Measurements from ENCODE around the gene KDM4B.

KDM4B gene

DNA sequence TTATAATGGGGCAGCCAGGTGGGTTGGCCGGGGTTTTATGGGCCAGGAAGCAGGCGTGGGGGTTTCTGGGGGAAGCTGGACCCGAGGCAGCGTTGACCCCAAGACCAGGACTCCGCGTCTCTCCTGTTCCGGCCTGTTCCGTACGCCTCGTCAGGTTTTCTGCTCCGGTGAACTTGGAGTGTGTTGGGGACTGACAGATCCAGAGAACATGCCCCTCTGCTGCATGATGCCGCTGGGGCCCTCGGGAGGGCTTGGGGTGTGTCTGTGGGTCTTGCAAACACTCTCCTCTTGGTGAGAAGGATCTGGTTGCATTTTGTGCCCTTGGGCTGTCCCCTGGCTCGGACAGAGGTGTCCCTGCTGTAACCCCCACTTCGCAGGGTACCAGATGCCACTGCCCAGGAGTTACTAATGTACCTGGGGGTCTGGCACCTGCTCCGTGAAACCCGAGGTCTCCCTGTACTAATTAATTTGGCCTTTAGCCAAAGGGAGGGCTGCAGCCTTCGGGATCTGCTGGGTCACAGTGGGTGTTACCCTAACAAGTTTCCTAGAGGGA is 15.6 kb downstream of the KDM4B start:
- no peak for DNase-seq (ENCODE audit: low read depth in 2 of 2)

- DNase-seq (ENCODE audit: low read depth in 2 of 2) = no peak
Observed at GRCh38 chr19:4985551-4985991, 16.7 kb downstream of the KDM4B start.

DNA sequence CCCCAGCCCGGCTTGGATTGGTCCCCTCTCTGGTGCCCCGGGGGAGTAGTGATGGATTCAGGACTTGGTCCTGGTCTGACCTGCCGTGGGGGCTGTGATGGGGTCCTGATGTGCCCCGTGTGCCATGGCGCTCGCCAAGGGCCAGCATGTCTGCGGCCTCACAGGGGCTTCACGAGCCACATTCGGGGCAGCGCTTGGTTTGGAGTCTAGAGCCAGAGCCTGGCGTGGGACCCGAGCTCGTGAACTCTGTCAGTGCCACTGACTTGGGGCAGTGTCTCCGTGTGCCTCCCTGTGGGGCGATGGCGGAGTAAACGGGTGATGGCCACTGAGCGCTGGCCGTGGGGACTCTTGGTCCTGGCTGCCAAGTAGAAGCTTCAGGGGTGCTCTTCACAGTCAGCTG is 17.1 kb downstream of the KDM4B start:
- DNase-seq (ENCODE audit: low read depth in 2 of 2) = no peak

DNA sequence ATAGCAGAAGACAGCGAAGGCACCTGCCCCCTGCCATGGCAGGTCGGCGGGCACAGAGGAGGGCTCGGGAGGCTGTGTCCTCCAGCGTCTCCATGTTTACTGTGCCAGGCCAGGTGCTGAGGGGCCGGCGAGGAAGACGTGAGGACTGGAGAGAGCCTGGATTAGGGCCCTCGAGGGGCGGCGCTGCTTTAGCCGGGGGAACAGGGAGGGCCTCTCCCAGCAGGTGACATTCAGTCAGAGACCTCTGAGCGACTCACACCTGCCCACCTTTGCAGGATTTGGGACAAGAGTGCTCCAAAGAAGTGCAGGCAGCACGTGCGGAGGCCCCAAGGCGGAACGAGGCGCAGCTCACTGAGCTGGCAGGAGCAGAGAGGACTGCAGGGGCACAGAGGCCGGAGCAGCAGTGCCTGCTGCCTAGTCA is 17.6 kb downstream of the KDM4B start:
- DNase-seq (ENCODE audit: low read depth in 2 of 2) = no peak

- DNase-seq (ENCODE audit: low read depth in 2 of 2) = no peak
Observed at GRCh38 chr19:4987256-4987655, 18.3 kb downstream of the KDM4B start.

DNA sequence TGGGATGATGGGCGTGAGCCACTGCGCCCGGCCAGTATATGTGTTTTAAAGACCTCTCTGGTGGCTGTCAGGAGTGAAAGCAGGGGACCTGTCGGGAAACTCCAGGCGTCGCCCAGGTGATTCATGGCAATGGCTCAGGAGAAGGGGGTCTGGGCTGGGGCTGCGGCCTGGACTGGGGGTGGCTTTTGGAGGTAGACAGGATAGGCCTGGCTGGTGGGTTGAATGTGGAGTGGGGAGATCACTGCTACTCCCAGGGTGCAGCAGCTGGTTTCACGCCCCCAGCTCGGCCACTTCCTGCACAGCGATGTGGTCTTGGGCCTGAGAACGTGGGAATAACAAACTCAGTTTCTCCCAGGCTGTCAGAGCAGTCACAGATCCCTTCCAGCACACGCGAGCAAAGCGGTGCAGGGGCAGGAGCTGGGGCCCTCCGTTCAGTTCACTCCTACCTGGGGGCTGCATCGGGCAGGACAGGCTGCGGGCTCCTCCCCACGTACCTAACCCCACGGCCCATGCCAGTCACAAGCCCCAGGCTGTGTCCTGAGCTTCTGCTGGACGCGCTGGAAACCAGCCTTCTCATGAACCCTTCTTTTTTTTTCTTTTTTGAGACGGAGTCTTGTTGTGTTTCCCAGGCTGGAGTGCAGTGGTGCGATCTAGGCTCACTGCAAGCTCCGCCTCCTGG is 18.9 kb downstream of the KDM4B start:
- DNase-seq (ENCODE audit: low read depth in 2 of 2) = no peak

- DNase-seq (ENCODE audit: low read depth in 2 of 2) = no peak
Observed at GRCh38 chr19:4988770-4989251, 19.9 kb downstream of the KDM4B start.

GRCh38 chr19:4990306-4990705 is 21.4 kb downstream of the KDM4B start:
- no peak for DNase-seq (ENCODE audit: low read depth in 2 of 2)

DNA sequence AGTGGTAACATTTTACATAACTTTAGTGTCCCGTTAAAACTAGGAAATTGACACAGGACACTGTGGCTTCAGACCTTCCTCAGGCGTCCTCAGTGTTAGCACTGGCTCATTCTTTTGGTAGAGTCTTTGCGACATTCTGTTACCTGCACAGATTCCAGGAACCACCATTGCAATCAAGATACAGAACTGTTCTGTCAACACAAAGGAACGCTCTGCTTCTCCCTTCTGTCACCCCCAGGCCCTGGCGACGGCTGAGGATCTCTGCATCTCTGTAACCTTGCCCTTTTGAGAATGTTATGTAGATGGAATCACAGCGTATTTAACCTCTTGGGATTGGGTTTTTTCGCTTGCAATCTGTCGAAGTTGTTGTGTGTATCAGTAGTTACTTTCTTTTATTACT is 22.6 kb downstream of the KDM4B start:
- DNase-seq (ENCODE audit: low read depth in 2 of 2) = no peak

DNA sequence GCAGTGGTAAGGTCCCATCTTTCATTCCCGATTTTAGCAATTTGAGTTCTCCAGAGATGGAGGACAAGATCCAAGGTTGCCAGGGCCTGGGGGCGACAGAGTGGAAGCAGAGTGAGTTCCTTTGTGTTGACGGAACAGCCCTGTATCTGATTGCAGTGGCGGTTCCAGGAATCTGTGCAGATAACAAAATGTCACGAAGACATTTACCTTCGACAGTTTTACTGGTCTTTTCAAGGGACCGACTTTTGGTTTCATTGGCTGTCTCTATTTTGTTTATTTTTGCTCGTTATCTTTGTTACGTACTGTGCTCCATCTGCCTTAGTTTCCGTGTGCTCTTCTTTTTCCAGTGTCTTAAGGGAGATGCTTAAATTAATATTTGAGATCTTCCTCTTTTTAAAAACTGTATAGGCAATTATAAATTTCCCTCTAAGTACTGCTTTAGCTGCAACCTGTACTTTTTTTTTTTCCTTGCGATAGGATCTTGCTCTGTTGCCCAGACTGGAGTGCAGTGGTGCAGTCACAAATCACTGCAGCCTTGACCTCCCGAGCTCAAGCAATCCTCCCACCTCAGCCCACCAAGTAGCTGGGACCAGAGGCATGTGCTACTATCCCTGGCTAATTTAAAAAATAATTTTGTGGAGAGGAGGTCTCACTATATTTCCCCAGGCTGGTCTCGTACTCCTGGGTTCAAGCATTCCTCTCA is 23.2 kb downstream of the KDM4B start:
- no peak for DNase-seq (ENCODE audit: low read depth in 2 of 2)

DNA sequence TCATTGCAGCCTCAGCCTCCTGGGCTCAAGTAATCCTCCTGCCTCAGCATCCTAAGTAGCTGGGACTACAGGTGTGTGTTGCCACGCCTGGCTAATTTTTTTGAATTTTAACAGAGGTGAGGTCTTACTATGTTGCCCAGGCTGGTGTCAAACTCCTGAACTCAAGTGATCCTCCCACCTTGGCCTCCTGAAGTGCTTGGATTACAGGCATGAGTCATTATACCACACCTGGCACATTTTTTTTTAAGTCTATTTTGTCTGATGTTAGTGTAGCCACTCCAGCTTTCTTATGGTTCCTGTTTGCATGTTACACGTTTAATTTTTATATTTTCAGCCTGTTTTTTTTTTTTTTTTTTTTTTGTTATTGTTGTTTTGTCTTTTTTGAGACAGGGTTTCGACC is 24.8 kb downstream of the KDM4B start:
- no peak for DNase-seq (ENCODE audit: low read depth in 2 of 2)

DNA sequence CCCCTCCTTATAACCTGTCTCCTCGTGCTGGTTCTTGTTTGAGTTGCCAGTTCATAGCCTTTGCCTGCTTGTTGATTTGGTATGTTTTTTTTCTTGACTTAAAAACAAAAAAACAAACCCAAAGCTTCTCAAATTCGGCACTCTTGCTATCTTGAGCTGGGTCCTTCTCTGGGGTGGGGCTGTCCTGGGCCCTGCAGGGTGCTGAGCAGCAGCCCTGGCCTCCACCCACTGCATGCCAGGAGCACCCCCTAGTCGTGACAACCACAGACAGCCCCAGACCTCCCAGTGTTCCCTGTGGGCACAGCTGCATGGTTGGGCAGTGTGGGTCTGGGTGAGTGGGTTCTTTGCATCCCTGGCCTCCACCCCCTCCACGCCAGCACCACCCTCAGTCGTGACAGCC is 27.8 kb downstream of the KDM4B start:
- no peak for DNase-seq (ENCODE audit: low read depth in 2 of 2)

DNA sequence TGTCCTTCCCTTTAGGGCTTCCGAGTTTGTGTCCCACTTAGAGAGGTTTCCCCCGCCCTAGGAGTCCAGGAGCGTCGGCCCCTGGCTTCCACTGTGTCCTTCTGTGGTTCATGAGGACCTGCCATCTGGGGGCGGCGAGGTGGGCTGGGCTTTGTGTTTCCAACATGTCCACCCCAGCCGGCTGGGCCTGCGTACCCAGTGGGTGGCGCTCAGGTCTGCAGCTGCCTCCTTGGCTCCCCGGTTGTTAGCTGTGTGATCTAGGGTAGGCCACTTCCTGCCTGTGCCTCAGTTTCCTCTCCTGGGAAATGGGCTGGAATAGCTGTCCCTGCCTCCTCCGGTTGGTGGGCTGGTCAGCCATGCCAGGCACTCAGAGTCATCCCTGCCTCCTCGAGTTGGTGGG is 28.4 kb downstream of the KDM4B start:
- DNase-seq (ENCODE audit: low read depth in 2 of 2) = no peak

- no peak for DNase-seq (ENCODE audit: low read depth in 2 of 2)
Observed at GRCh38 chr19:5000120-5000611, 31.3 kb downstream of the KDM4B start.

DNA sequence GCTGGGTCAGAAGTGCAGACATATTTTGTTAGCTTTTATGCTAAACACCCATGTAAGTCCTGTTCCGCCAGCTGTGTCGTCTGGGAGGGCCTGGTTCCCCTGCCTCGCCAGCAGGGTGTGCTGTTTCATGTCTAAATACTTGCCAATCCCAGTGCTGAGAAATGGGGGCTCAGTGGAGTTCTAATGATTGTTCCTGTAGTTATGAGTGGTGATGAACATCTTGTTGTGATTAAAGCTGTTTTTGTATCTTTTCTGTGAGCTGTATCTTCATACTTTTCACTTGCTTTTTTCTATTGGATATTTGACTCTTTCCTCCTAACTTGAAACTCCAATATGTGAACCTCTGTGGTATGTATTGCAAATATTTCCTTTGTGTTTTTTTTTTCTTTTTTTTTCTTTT is 32.7 kb downstream of the KDM4B start:
- no peak for DNase-seq (ENCODE audit: low read depth in 2 of 2)

GRCh38 chr19:5002143-5002542 is 33.2 kb downstream of the KDM4B start:
- no peak for DNase-seq (ENCODE audit: low read depth in 2 of 2)

- no peak for DNase-seq (ENCODE audit: low read depth in 2 of 2)
Observed at GRCh38 chr19:5003781-5004180, 34.9 kb downstream of the KDM4B start.

DNA sequence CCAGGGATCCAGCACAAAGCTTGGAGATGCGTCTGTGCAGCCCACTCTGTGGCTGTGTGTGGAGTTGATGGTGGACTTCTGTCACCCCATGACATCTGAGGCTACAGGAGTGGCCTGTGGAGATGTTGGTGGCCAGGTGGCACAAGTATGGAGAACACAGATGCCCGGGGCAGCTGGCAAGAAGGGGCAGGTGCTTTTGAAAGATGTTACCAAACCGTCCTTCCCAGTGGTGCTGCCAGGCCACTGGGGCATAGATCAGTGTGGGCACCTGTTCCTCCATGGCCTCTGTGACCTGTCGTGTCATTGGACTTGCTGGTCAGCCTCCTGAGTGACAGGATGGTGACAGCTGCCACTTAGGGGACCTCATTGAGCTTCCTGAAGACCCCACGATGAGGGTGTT is 36.2 kb downstream of the KDM4B start:
- DNase-seq (ENCODE audit: low read depth in 2 of 2) = no peak

- DNase-seq (ENCODE audit: low read depth in 2 of 2) = no peak
Observed at GRCh38 chr19:5006201-5006600, 37.3 kb downstream of the KDM4B start.

DNA sequence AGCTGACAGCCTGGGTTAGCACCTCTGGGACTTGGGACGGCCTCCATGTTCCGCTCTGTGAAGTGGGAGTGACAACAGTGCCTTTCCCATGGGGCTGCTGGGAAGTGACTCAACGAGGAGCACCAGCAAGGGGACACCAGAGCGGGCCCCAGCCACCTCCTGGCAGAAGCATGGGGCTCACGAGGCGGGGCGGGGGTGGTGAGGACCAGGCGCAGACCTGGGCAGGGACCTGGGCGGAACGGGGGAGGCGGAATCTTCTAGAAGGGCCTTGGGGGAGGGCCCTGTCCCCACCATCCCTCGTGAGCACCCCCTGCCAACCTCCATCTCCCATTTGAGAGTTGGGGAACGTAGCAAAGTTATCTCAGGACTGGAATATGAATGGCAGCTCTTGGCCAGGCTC is 37.9 kb downstream of the KDM4B start:
- no peak for DNase-seq (ENCODE audit: low read depth in 2 of 2)

GRCh38 chr19:5011476-5012238 is 42.7 kb downstream of the KDM4B start:
- no peak for DNase-seq (ENCODE audit: low read depth in 2 of 2)
